ENCODE data around the gene SLC6A1.

Gene SLC6A1

GRCh38 chr3:10962481-10963036 is 30.0 kb upstream of the SLC6A1 start:
- Histone ChIP-seq H3K27ac (replicated peaks) (no peak overlapping the region), H3K27me3 (ENCODE audit: insufficient read depth, poor library complexity, severe bottlenecking) (no peaks in the 10 kb centered on the region), H3K4me3 (replicated peaks; ENCODE audit: insufficient read depth, low read length) (no peak overlapping the region)
- no peak for TF ChIP-seq REST (IDR thresholded peaks at IDR 0.05; ENCODE audit: insufficient replicate concordance, low read depth)
- no peak for TF ChIP-seq GABPA (IDR thresholded peaks at IDR 0.05; ENCODE audit: low read depth)
- TF ChIP-seq POLR2AphosphoS5 (IDR thresholded peaks at IDR 0.05; ENCODE audit: low read depth): no peak
- TF ChIP-seq SPI1 (IDR thresholded peaks at IDR 0.05; ENCODE audit: borderline replicate concordance, low read depth): no peak
- TF ChIP-seq CTCF (IDR thresholded peaks at IDR 0.05; ENCODE audit: insufficient read depth, low read length): no peak
- DNase-seq (ENCODE audit: low read depth in 1 of 2, low spot score in 1 of 2): no peak

GRCh38 chr3:10964537-10965167 is 27.9 kb upstream of the SLC6A1 start:
- no peak overlapping the region for H3K4me3 ChIP-seq (replicated peaks; ENCODE audit: insufficient read depth, low read length)
- no peak overlapping the region for H3K27ac ChIP-seq (replicated peaks)
- H3K27me3 ChIP-seq (ENCODE audit: insufficient read depth, poor library complexity, severe bottlenecking): no peaks in the 10 kb centered on the region
- TF ChIP-seq CTCF (IDR thresholded peaks at IDR 0.05; ENCODE audit: insufficient read depth, low read length): no peak
- peak; percentile 96 for TF ChIP-seq REST (IDR thresholded peaks at IDR 0.05; ENCODE audit: insufficient replicate concordance, low read depth)
- no peak for TF ChIP-seq SPI1 (IDR thresholded peaks at IDR 0.05; ENCODE audit: borderline replicate concordance, low read depth)
- DNase-seq (ENCODE audit: low read depth in 1 of 2, low spot score in 1 of 2): peak in 1 of 2 experiments; percentile 5

- DNase-seq (ENCODE audit: low read depth in 1 of 2, low spot score in 1 of 2): no peak
- Histone ChIP-seq H3K4me3 (replicated peaks; ENCODE audit: insufficient read depth, low read length) (no peak overlapping the region), H3K27me3 (ENCODE audit: insufficient read depth, poor library complexity, severe bottlenecking) (peaks cover 11% of the 10 kb centered on the region), H3K27ac (replicated peaks) (no peak overlapping the region)
- TF ChIP-seq SPI1 (IDR thresholded peaks at IDR 0.05; ENCODE audit: borderline replicate concordance, low read depth): no peak
- TF ChIP-seq CTCF (IDR thresholded peaks at IDR 0.05; ENCODE audit: insufficient read depth, low read length): no peak
- no peak for TF ChIP-seq POLR2AphosphoS5 (IDR thresholded peaks at IDR 0.05; ENCODE audit: low read depth)
These were observed 24.1 kb upstream of the SLC6A1 start for GRCh38 chr3:10968401-10968800.

Data from HL-60 (cell line).